Neural cell (in vitro differentiated cells): ENCODE measurements around the gene CUBN.

Experiments used
- CTCF ChIP-seq: fragments of 450-650 bp; IDR thresholded peaks from 2 replicates; pipeline ENCODE4 v1.5.1; 2014; ENCODE audit warnings: antibody characterized with exemption, mild to moderate bottlenecking, moderate library complexity; ENCODE audit not compliant: poor library complexity, severe bottlenecking
- EP300 ChIP-seq: fragments of 450-650 bp; conservative IDR thresholded peaks from 2 replicates; pipeline ENCODE4 v1.6.1; 2014; ENCODE audit warnings: antibody characterized with exemption, mild to moderate bottlenecking, moderate library complexity; ENCODE audit not compliant: poor library complexity, severe bottlenecking
- EZH2 ChIP-seq: fragments of 200-600, 300-800 bp; shearing (Covaris generic), sonication (generic); IDR thresholded peaks from 2 replicates; pipeline ENCODE4 v1.6.1; 2014; ENCODE audit warnings: antibody characterized with exemption, low read length, borderline replicate concordance, mild to moderate bottlenecking; ENCODE audit not compliant: insufficient read depth, poor library complexity, severe bottlenecking
- MXI1 ChIP-seq: fragments of 450-650 bp; conservative IDR thresholded peaks from 2 replicates; pipeline ENCODE4 v1.6.1; 2014; ENCODE audit warnings: antibody characterized with exemption, mild to moderate bottlenecking; ENCODE audit not compliant: poor library complexity, severe bottlenecking
- POLR2AphosphoS5 ChIP-seq: IDR thresholded peaks from 2 replicates; pipeline ENCODE4 v1.6.1; 2012
- RAD21 ChIP-seq: fragments of 450-650 bp; conservative IDR thresholded peaks from 2 replicates; pipeline ENCODE4 v1.6.1; 2014; ENCODE audit warnings: antibody characterized with exemption, mild to moderate bottlenecking, moderate library complexity
- REST ChIP-seq: IDR thresholded peaks from 2 replicates; pipeline ENCODE4 v1.6.1; 2012; ENCODE audit warnings: borderline replicate concordance
- SMC3 ChIP-seq: fragments of 450-650 bp; conservative IDR thresholded peaks from 2 replicates; pipeline ENCODE4 v1.6.1; 2014; ENCODE audit warnings: antibody characterized with exemption, mild to moderate bottlenecking, moderate library complexity; ENCODE audit not compliant: poor library complexity
- TAF1 ChIP-seq: IDR thresholded peaks from 2 replicates; pipeline ENCODE4 v1.6.1; 2012; ENCODE audit warnings: low read depth

DNA sequence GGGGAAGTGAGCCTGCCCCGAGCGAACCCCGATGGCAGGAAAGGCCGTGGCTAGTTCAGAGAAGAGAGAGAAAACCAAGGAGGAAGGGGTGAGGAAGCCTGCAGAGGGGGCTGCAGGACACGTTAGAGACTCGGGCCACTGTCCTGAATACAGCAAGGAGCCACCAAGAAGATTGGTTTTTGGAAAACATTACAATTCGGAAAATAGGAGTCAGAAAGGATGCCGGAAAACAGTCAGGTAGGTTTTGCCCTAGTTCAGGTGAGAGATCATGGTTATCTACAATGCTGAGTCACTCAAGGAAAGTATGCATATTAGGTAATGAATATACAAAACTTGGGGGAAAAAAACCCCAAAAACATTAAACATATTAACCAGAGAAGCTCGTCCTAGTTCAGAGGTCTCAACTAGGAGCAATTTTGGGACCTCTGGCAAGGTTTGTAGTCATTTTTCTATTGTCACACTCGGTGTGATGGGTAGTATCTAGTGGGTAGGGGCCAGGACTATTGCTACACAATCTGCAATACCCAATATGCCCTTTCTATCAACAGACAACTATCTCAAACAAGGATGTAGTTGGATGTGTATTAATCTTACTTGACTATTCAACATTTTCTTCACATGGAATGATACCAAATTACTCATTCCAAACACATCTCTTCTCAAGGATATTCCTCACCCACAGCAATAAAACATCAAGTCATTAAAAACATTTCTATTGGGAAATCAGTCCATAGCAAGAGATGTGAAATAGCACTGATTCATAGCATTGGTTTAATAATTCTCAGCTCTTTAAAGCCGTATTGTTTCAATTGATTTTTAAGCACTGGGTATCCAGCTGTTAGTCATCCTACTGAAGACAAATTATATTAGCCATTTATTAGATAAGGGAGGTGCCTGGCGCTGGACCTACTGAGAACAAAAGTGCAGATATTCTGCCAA, 238.0 kb downstream of the CUBN start:
- no peak for TF ChIP-seq CTCF
- TF ChIP-seq EP300 = no peak
- TF ChIP-seq POLR2AphosphoS5 = no peak
- TF ChIP-seq TAF1 = no peak
- no peak for TF ChIP-seq EZH2
- TF ChIP-seq REST = no peak
- TF ChIP-seq RAD21 = no peak
- no peak for TF ChIP-seq SMC3
- TF ChIP-seq MXI1 = no peak
